Measurements from ENCODE around the gene ERBB4. TPM values are rescaled to one million over a fixed set of nuclear protein-coding genes. Genes with fewer than 3 reads are reported as not detected.
"Not testable (repeated sequence)": the region's sequence is repeated elsewhere in the genome, so short reads cannot be mapped to it uniquely, and the experiment has no call there.

The ERBB4 gene
- total RNA-seq, 1 experiment from 2014 or later, result 40.6 TPM

DNA sequence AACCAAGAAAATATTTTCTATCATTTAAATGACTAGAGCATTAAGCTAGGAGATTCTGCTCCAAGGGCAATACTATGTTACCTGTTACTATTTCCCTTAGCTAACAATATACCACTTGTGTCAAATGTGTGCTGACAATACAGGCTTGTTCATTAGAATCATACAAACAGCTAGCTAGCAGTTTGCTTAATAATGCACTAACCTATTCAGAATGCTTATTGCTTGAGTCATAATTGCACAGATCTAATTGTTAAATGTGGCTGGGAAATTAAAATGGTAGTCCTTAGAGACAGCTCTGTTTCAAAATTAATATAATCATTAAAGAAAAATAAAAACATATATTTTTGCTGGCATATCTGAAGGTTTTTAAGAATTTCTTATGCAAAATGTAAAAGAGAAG lies 344.2 kb downstream of the ERBB4 start:
- Histone ChIP-seq H3K27ac (ENCODE audit: low read depth, low read length, poor library complexity, severe bottlenecking) (no peak overlapping the region), H3K9me3 (ENCODE audit: low read depth, low read length, poor library complexity, severe bottlenecking) (no peaks in the 10 kb centered on the region), H3K4me1 (ENCODE audit: insufficient read depth, low read length, poor library complexity, severe bottlenecking) (peaks cover 36% of the 10 kb centered on the region), H3K36me3 (ENCODE audit: insufficient read depth, low read length, poor library complexity, severe bottlenecking) (no peaks in the 10 kb centered on the region), H3K4me3 (ENCODE audit: low read depth, low read length, poor library complexity, severe bottlenecking) (no peak overlapping the region), H3K27me3 (replicated peaks; ENCODE audit: insufficient read depth, low read depth, low read length, poor library complexity) (no peaks in the 10 kb centered on the region)
- TF ChIP-seq, protein P1, sequence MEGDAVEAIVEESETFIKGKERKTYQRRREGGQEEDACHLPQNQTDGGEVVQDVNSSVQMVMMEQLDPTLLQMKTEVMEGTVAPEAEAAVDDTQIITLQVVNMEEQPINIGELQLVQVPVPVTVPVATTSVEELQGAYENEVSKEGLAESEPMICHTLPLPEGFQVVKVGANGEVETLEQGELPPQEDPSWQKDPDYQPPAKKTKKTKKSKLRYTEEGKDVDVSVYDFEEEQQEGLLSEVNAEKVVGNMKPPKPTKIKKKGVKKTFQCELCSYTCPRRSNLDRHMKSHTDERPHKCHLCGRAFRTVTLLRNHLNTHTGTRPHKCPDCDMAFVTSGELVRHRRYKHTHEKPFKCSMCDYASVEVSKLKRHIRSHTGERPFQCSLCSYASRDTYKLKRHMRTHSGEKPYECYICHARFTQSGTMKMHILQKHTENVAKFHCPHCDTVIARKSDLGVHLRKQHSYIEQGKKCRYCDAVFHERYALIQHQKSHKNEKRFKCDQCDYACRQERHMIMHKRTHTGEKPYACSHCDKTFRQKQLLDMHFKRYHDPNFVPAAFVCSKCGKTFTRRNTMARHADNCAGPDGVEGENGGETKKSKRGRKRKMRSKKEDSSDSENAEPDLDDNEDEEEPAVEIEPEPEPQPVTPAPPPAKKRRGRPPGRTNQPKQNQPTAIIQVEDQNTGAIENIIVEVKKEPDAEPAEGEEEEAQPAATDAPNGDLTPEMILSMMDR (conservative IDR thresholded peaks at IDR 0.05; ENCODE audit: low read depth, low read length), result no peak
- peak; percentile 14 for DNase-seq (ENCODE audit: low spot score)
- intact Hi-C loops (cut with micrococcal nuclease; ENCODE audit: unreplicated experiment), result no loop called here
- ChIA-PET CTCF (no interaction called here), POLR2A (ENCODE audit: low non-redundant PET) (interaction anchor here (0.5 kb wide), 1 partner anchor 371 kb away, joined by 3 read pairs; no protein-coding TSS in a partner anchor)
- no TSS peak for BruUV-seq (replicated peaks)

DNA sequence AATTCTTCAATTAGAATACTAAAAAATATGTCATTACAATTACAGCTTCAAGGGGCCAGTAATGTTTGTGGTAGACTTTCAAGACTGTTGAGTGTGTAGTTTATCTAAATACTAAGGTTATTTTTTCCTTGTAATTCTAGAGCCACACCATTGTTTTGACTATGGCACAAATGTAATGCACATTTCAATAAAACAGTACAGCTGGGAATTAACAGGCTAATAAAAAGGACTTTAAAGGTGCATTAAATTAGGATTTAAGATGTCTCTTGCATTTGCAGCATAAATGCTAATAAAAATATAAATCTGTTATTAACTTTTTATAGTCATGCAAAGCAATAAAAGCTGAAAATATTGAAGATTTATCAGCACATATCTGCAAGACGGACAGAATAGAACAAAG lies 344.8 kb downstream of the ERBB4 start:
- peaks cover 36% of the 10 kb centered on the region for H3K4me1 ChIP-seq (ENCODE audit: insufficient read depth, low read length, poor library complexity, severe bottlenecking)
- H3K27me3 ChIP-seq (replicated peaks; ENCODE audit: insufficient read depth, low read depth, low read length, poor library complexity), result no peaks in the 10 kb centered on the region
- H3K36me3 ChIP-seq (ENCODE audit: insufficient read depth, low read length, poor library complexity, severe bottlenecking), result no peaks in the 10 kb centered on the region
- CTCF ChIA-PET, result no interaction called here
- POLR2A ChIA-PET (ENCODE audit: low non-redundant PET), result interaction anchor here (0.5 kb wide), 1 partner anchor 371 kb away, joined by 3 read pairs; no protein-coding TSS in a partner anchor
- BruUV-seq (replicated peaks), result no TSS peak
- no peak for DNase-seq (ENCODE audit: low spot score)
- intact Hi-C loops (cut with micrococcal nuclease; ENCODE audit: unreplicated experiment), result no loop called here
- no peak overlapping the region for H3K27ac ChIP-seq (ENCODE audit: low read depth, low read length, poor library complexity, severe bottlenecking)
- H3K4me3 ChIP-seq (ENCODE audit: low read depth, low read length, poor library complexity, severe bottlenecking), result no peak overlapping the region
- TF ChIP-seq, protein P1 (conservative IDR thresholded peaks at IDR 0.05; ENCODE audit: low read depth, low read length), result no peak
- TF ChIP-seq EZH2 (IDR thresholded peaks at IDR 0.05; ENCODE audit: borderline replicate concordance, low read depth, low read length, poor library complexity, severe bottlenecking), result no peak
- H3K9me3 ChIP-seq (ENCODE audit: low read depth, low read length, poor library complexity, severe bottlenecking), result no peaks in the 10 kb centered on the region

DNA sequence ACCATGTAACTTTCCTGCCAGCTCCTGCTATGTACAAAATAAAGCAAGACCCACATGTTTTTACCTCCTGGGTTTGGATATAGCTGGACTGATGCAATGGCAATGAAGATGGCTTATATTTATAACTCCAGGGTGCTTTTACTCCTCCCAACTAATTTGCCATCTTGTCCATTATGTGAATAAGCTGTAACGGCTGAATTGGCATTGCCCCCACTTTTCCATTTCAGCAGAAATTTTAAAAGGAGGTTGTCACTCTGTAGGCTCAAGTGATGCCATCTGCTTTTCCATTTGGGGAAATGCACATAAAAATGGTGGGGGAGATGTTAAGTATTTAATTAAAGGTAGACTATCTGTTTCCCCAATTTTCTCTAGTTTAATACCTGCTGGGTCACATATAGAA lies 345.5 kb downstream of the ERBB4 start:
- no peak for TF ChIP-seq EZH2 (IDR thresholded peaks at IDR 0.05; ENCODE audit: borderline replicate concordance, low read depth, low read length, poor library complexity, severe bottlenecking)
- TF ChIP-seq, protein P1 (conservative IDR thresholded peaks at IDR 0.05; ENCODE audit: low read depth, low read length), result no peak
- Histone ChIP-seq H3K4me1 (ENCODE audit: insufficient read depth, low read length, poor library complexity, severe bottlenecking) (peaks cover 34% of the 10 kb centered on the region), H3K27ac (ENCODE audit: low read depth, low read length, poor library complexity, severe bottlenecking) (no peak overlapping the region), H3K4me3 (ENCODE audit: low read depth, low read length, poor library complexity, severe bottlenecking) (no peak overlapping the region), H3K27me3 (replicated peaks; ENCODE audit: insufficient read depth, low read depth, low read length, poor library complexity) (no peaks in the 10 kb centered on the region), H3K9me3 (ENCODE audit: low read depth, low read length, poor library complexity, severe bottlenecking) (no peaks in the 10 kb centered on the region), H3K36me3 (ENCODE audit: insufficient read depth, low read length, poor library complexity, severe bottlenecking) (no peaks in the 10 kb centered on the region)
- intact Hi-C loops (cut with micrococcal nuclease; ENCODE audit: unreplicated experiment), result no loop called here
- ChIA-PET CTCF (no interaction called here), POLR2A (ENCODE audit: low non-redundant PET) (no interaction called here)
- BruUV-seq (replicated peaks), result no TSS peak
- DNase-seq (ENCODE audit: low spot score), result peak; percentile 18

DNA sequence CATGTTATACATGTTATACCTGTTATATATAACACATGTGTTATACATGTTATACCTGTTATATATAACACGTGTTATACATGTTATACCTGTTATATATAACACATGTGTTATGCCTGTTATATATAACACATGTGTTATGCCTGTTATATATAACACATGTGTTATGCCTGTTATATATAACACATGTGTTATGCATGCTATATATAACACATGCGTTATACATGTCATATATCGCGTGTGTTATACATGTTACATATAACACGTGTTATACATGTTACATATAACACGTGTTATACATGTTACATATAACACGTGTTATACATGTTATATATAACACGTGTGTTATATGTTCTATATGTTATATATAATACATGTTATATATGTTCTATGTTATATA lies 347.2 kb downstream of the ERBB4 start:
- POLR2A ChIA-PET (ENCODE audit: low non-redundant PET); H3K36me3 ChIP-seq (ENCODE audit: insufficient read depth, low read length, poor library complexity, severe bottlenecking); intact Hi-C loops (cut with micrococcal nuclease; ENCODE audit: unreplicated experiment); CTCF ChIA-PET; DNase-seq (ENCODE audit: low spot score); H3K4me3 ChIP-seq (ENCODE audit: low read depth, low read length, poor library complexity, severe bottlenecking); H3K27ac ChIP-seq (ENCODE audit: low read depth, low read length, poor library complexity, severe bottlenecking); H3K27me3 ChIP-seq (replicated peaks; ENCODE audit: insufficient read depth, low read depth, low read length, poor library complexity); H3K9me3 ChIP-seq (ENCODE audit: low read depth, low read length, poor library complexity, severe bottlenecking); BruUV-seq (replicated peaks): not testable (repeated sequence)
- peaks cover 18% of the 10 kb centered on the region for H3K4me1 ChIP-seq (ENCODE audit: insufficient read depth, low read length, poor library complexity, severe bottlenecking)
